Fibroblast of skin of scalp (primary cell): ENCODE results near the gene MSH3. TPM values are rescaled to one million over a fixed set of nuclear protein-coding genes. Genes with fewer than 3 reads are reported as not detected.
A peak's percentile ranks its signal among the peaks of the same experiment; 100 is the strongest.

Experiments
- DNase-seq: peaks from one replicate; pipeline ENCODE4 v3.0.0-alpha.2; 2013
- polyA plus RNA-seq, 2 experiments: library from polyadenylated mRNA; unstranded; fragments of 120-200 nt; gene quantifications; one replicate each; pipeline ENCODE4 v1.2.1, GENCODE V29; 2013; ENCODE audit not compliant: insufficient read length in 2 of 2

Gene MSH3
- polyA plus RNA-seq (2013, experiment 1 of 2; ENCODE audit: insufficient read length), result 9.8 TPM
- 10.0 TPM for polyA plus RNA-seq (2013, experiment 2 of 2; ENCODE audit: insufficient read length)

- peak; percentile 93 for DNase-seq
These were observed at the start of gene MSH3, which contains the start of gene DHFR for GRCh38 chr5:80654391-80655230. TSS of gene MSH3 (plus strand) at chr5:80654652. CDS start at chr5:80654728, 76 bp downstream. TSS of gene DHFR (minus strand) at chr5:80654983. CDS start at chr5:80654489, 494 bp downstream.

- DNase-seq, result no peak
These were observed 47.1 kb upstream of the MSH3 start for GRCh38 chr5:80607343-80607742.

GRCh38 chr5:80607832-80608231 is 46.6 kb upstream of the MSH3 start:
- DNase-seq, result no peak

GRCh38 chr5:80608731-80609130 is 45.7 kb upstream of the MSH3 start:
- DNase-seq, result no peak

GRCh38 chr5:80609692-80610091 is 44.8 kb upstream of the MSH3 start:
- no peak for DNase-seq

GRCh38 chr5:80615266-80615914 is 39.1 kb upstream of the MSH3 start:
- DNase-seq, result no peak

GRCh38 chr5:80618438-80618837 is 36.0 kb upstream of the MSH3 start:
- no peak for DNase-seq

- no peak for DNase-seq
These were observed 35.4 kb upstream of the MSH3 start for GRCh38 chr5:80619086-80619485.

- DNase-seq, result peak; percentile 17
These were observed 34.2 kb upstream of the MSH3 start for GRCh38 chr5:80620211-80620610.

GRCh38 chr5:80622756-80623155 is 31.7 kb upstream of the MSH3 start:
- DNase-seq, result peak; percentile 3

- no peak for DNase-seq
These were observed 30.5 kb upstream of the MSH3 start for GRCh38 chr5:80623999-80624398.

GRCh38 chr5:80625230-80625629 is 29.2 kb upstream of the MSH3 start:
- DNase-seq, result no peak

- no peak for DNase-seq
These were observed 25.2 kb upstream of the MSH3 start for GRCh38 chr5:80629281-80629680.

- DNase-seq, result no peak
These were observed 22.9 kb upstream of the MSH3 start for GRCh38 chr5:80631278-80632259.

- DNase-seq, result no peak
These were observed 21.8 kb upstream of the MSH3 start for GRCh38 chr5:80632700-80633099.

GRCh38 chr5:80634193-80634592 is 20.3 kb upstream of the MSH3 start:
- no peak for DNase-seq

- no peak for DNase-seq
These were observed 13.1 kb upstream of the MSH3 start for GRCh38 chr5:80641353-80641752.

- no peak for DNase-seq
These were observed 9.6 kb upstream of the MSH3 start for GRCh38 chr5:80644900-80645299.

- DNase-seq, result no peak
These were observed 7.5 kb upstream of the MSH3 start for GRCh38 chr5:80646926-80647325.

- no peak for DNase-seq
These were observed 950 bp upstream of the MSH3 start for GRCh38 chr5:80653502-80653901.

GRCh38 chr5:80654054-80654390 is 430 bp upstream of the MSH3 start:
- DNase-seq, result peak; percentile 4

GRCh38 chr5:80655231-80655774 is 851 bp downstream of the MSH3 start:
- no peak for DNase-seq
